GM18507 (cell line): ENCODE measurements around the gene NSD1.

Experiments used
- DNase-seq: peaks from one replicate; pipeline ENCODE4 v3.0.0; 2011; ENCODE audit warnings: low read depth; ENCODE audit not compliant: insufficient read length; ENCODE audit errors: extremely low spot score
- FAIRE-seq: peaks from 2 replicates; lab custom pipeline; 2011; peaks lifted over from hg19 to GRCh38; lab: Jason Lieb, UNC

Gene NSD1

GRCh38 chr5:177096162-177097015 lies 37.2 kb upstream of the NSD1 start:
- DNase-seq (no peak), FAIRE-seq (no peak)

GRCh38 chr5:177097016-177097985 lies 36.3 kb upstream of the NSD1 start:
- no peak for DNase-seq
- FAIRE-seq = no peak

- FAIRE-seq = no peak
- DNase-seq = no peak
Measured at GRCh38 chr5:177098120-177098469, 35.5 kb upstream of the NSD1 start.

- FAIRE-seq (no peak), DNase-seq (no peak)
Measured at GRCh38 chr5:177098470-177099141, 35.0 kb upstream of the NSD1 start.

GRCh38 chr5:177099422-177100093 lies 34.0 kb upstream of the NSD1 start:
- DNase-seq = no peak
- FAIRE-seq = no peak

- no peak for FAIRE-seq
- DNase-seq = no peak
Measured at GRCh38 chr5:177100714-177101121, 32.9 kb upstream of the NSD1 start.

GRCh38 chr5:177103523-177104253 lies 29.9 kb upstream of the NSD1 start:
- FAIRE-seq = no peak
- DNase-seq = no peak

- FAIRE-seq (no peak), DNase-seq (no peak)
Measured at GRCh38 chr5:177105691-177106476, 27.7 kb upstream of the NSD1 start.

GRCh38 chr5:177107159-177107558 lies 26.4 kb upstream of the NSD1 start:
- FAIRE-seq (no peak), DNase-seq (no peak)

- no peak for FAIRE-seq
- DNase-seq = no peak
Measured at GRCh38 chr5:177109810-177110209, 23.8 kb upstream of the NSD1 start.

GRCh38 chr5:177111720-177112394 lies 21.7 kb upstream of the NSD1 start:
- DNase-seq = peak; percentile 54
- FAIRE-seq = peak; percentile 81

GRCh38 chr5:177112589-177113220 lies 20.9 kb upstream of the NSD1 start:
- FAIRE-seq (no peak), DNase-seq (no peak)

- FAIRE-seq (peak; percentile 96), DNase-seq (peak; percentile 74)
Measured at GRCh38 chr5:177113566-177114424, 19.8 kb upstream of the NSD1 start.

GRCh38 chr5:177116631-177117373 lies 16.8 kb upstream of the NSD1 start:
- DNase-seq = peak; percentile 56
- FAIRE-seq = no peak

GRCh38 chr5:177117441-177118045 lies 16.0 kb upstream of the NSD1 start:
- no peak for DNase-seq
- FAIRE-seq = no peak
